ENCODE measurements around the gene ATP6V1F. TPM values are rescaled to one million over a fixed set of nuclear protein-coding genes. Genes with fewer than 3 reads are reported as not detected.

Gene ATP6V1F
- total and polyA plus RNA-seq, 10 donors, result 78.3 to 285 (median 91.5) TPM

DNA sequence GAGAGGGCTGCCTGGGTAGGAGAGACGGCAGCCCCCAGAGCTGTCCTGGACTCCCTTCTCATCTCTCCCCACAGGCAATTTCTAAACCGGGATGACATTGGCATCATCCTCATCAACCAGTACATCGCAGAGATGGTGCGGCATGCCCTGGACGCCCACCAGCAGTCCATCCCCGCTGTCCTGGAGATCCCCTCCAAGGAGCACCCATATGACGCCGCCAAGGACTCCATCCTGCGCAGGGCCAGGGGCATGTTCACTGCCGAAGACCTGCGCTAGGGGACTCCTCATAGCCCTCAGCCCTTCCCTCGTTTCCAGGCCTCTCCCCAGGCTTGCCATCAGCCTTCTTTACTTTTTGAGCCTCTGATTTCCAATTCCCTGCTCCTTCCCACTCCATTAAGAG, 2.6 kb downstream of the ATP6V1F start:
- Histone ChIP-seq H3K4me1 (peaks cover 14 to 66% (median 43%) of the 10 kb centered on the region in 6 donors), H3K36me3 (peaks cover 0 to 26% (median 14%) of the 10 kb centered on the region in 6 donors), H3K27ac (no peak overlapping the region), H3K9me3 (no peaks in the 10 kb centered on the region), H3K27me3 (replicated peaks in 1 of 7) (peaks cover 0 to 16% (median 14%) of the 10 kb centered on the region in 7 donors), H3K4me3 (no peak overlapping the region)
- intact Hi-C loops (cut with DNase I; ENCODE audit: low total_unique reads), result no loop called here
- TF ChIP-seq POLR2A (IDR thresholded peaks at IDR 0.05) (no peak), POLR2AphosphoS5 (IDR thresholded peaks at IDR 0.05) (no peak), CTCF (IDR thresholded peaks at IDR 0.05 in 8 of 11, conservative IDR thresholded peaks at IDR 0.05 in 3 of 11) (no peak)
- DNase-seq, result no peak
- 95 to 97% (median 96%) methylated on average over 12 of the region's 12 CpGs for WGBS, 5 donors

DNA sequence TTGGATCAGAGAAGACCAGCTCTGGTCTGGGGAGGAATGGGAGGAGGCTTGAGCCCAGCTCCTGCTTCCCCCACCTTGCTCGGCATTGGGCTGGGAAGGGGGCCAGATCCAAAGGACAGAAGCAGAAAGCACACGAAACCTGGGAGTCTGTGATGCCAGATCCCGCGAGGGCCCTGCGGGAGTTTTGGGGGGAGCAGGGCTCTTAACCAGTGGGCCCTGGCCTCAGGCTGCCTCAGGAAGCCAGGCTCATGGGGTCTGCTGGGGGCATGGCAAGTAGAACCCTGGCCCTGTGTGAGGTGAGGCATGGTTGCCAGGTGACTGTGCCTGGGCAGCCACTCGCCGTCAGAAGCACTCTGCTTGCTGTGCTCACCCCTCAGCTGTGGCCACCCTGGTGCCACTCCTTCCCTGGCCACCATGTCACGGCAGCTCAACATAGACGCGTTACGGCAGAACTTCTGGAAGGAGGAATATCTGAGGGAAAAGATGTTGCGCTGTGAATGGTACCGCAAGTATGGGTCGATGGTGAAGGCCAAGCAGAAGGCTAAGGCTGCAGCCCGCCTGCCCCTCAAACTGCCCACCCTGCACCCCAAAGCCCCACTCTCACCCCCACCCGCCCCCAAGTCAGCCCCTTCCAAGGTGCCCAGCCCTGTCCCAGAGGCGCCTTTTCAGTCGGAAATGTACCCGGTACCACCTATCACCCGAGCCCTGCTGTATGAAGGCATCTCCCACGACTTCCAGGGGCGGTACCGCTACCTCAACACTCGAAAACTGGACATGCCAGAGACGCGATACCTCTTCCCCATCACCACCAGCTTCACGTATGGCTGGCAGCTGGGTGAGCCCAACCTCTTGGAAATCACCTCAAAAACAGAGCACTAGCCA, 3.6 kb downstream of the ATP6V1F start:
- Histone ChIP-seq H3K27ac (no peak overlapping the region), H3K4me3 (no peak overlapping the region), H3K9me3 (no peaks in the 10 kb centered on the region), H3K36me3 (peaks cover 0 to 26% (median 14%) of the 10 kb centered on the region in 6 donors), H3K27me3 (replicated peaks in 1 of 7) (peaks cover 0 to 23% (median 19%) of the 10 kb centered on the region in 7 donors), H3K4me1 (peaks cover 14 to 70% (median 45%) of the 10 kb centered on the region in 6 donors)
- DNase-seq, result no peak
- TF ChIP-seq CTCF (IDR thresholded peaks at IDR 0.05 in 8 of 11, conservative IDR thresholded peaks at IDR 0.05 in 3 of 11) (no peak), POLR2AphosphoS5 (IDR thresholded peaks at IDR 0.05) (peak in 1 of 3 donors; percentile 55)
- intact Hi-C loops (cut with DNase I; ENCODE audit: low total_unique reads), result no loop called here
- 92 to 96% (median 95%) methylated on average over 24 to 27 of the region's 27 CpGs for WGBS, 5 donors

DNA sequence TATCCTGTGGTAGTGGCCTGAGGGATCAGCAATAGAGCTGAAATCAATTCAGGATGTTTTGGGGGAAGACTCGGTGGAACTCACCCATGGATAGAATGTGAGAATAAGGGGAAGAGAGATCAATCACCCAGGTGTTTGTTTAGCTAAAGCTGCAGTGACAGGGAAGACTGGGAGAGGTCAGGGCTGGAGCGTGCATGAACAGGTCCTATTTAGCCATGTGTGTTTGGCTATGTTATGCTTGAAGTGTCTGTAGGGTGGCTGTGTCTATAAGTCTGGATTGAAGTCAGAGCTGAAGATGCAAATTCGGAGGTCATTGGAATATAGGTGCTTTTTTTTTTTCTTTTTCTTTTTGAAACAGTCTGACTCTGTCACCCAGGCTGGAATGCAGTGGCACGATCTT, 4.6 kb downstream of the ATP6V1F start:
- WGBS, 5 donors, result 86 to 92% (median 90%) methylated on average over 4 of the region's 4 CpGs
- TF ChIP-seq CTCF (IDR thresholded peaks at IDR 0.05 in 8 of 11, conservative IDR thresholded peaks at IDR 0.05 in 3 of 11), result no peak
- TF ChIP-seq POLR2AphosphoS5 (IDR thresholded peaks at IDR 0.05), result no peak
- TF ChIP-seq POLR2A (IDR thresholded peaks at IDR 0.05), result no peak
- Histone ChIP-seq H3K27me3 (replicated peaks in 1 of 7) (peaks cover 0 to 23% (median 19%) of the 10 kb centered on the region in 7 donors), H3K36me3 (peaks cover 0 to 26% (median 14%) of the 10 kb centered on the region in 6 donors), H3K4me1 (peaks cover 14 to 66% (median 42%) of the 10 kb centered on the region in 6 donors), H3K9me3 (no peaks in the 10 kb centered on the region), H3K27ac (no peak overlapping the region), H3K4me3 (no peak overlapping the region)
- no peak for DNase-seq
- intact Hi-C loops (cut with DNase I; ENCODE audit: low total_unique reads), result no loop called here

Measured in spleen (tissue), 11 donors.